Stimulated activated CD8-positive, alpha-beta memory T cell treated with anti-CD3 and anti-CD28 coated beads, Interleukin-12 subunit alpha, Interleukin-12 subunit beta, amount 100 ng/mL, for 4 hours (primary cell): ENCODE data around the gene ABCA3.
"Not testable (repeated sequence)": the region's sequence is repeated elsewhere in the genome, so short reads cannot be mapped to it uniquely, and the experiment has no call there.

ENCODE experiments used
- DNase-seq: peaks from one replicate; pipeline ENCODE4 v3.0.0-alpha.2; 2020; ENCODE audit warnings: low read depth

ABCA3 gene

GRCh38 chr16:2278956-2279800 is 61.4 kb downstream of the ABCA3 start:
- DNase-seq, result no peak

GRCh38 chr16:2278272-2278608 is 62.3 kb downstream of the ABCA3 start:
- DNase-seq, result no peak

GRCh38 chr16:2277466-2278271 is 62.9 kb downstream of the ABCA3 start:
- DNase-seq, result no peak

GRCh38 chr16:2276368-2277195 is 63.9 kb downstream of the ABCA3 start:
- no peak for DNase-seq

- no peak for DNase-seq
Measured at GRCh38 chr16:2275476-2276367, 64.8 kb downstream of the ABCA3 start.

GRCh38 chr16:2273931-2274330 is 66.6 kb downstream of the ABCA3 start:
- no peak for DNase-seq

GRCh38 chr16:2273484-2273883 is 67.0 kb downstream of the ABCA3 start:
- DNase-seq, result no peak

GRCh38 chr16:2271848-2272461 is 68.6 kb downstream of the ABCA3 start:
- no peak for DNase-seq

- no peak for DNase-seq
Measured at GRCh38 chr16:2270588-2271470, 69.7 kb downstream of the ABCA3 start.

GRCh38 chr16:2270070-2270462 is 70.5 kb downstream of the ABCA3 start:
- DNase-seq, result no peak

- peak; percentile 96 for DNase-seq
Measured at GRCh38 chr16:2267913-2268666, 72.4 kb downstream of the ABCA3 start, which contains the start of gene RNPS1. Gene RNPS1 (minus strand): TSS chr16:2268126. CDS start chr16:2264643, 3,483 bp downstream.

- not testable (repeated sequence) for DNase-seq
Measured at GRCh38 chr16:2267505-2267912, 73.0 kb downstream of the ABCA3 start.

- DNase-seq, result not testable (repeated sequence)
Measured at GRCh38 chr16:2266887-2267286, 73.6 kb downstream of the ABCA3 start.

- DNase-seq, result not testable (repeated sequence)
Measured at GRCh38 chr16:2263026-2263425, 77.5 kb downstream of the ABCA3 start.

- DNase-seq, result no peak
Measured at GRCh38 chr16:2260250-2260649, 80.3 kb downstream of the ABCA3 start.

GRCh38 chr16:2258530-2258929 is 82.0 kb downstream of the ABCA3 start:
- not testable (repeated sequence) for DNase-seq

GRCh38 chr16:2257726-2258125 is 82.8 kb downstream of the ABCA3 start:
- no peak for DNase-seq

- no peak for DNase-seq
Measured at GRCh38 chr16:2256531-2257140, 83.9 kb downstream of the ABCA3 start.

- no peak for DNase-seq
Measured at GRCh38 chr16:2253293-2253692, 87.2 kb downstream of the ABCA3 start.
